SK-N-SH (cell line): ENCODE measurements around the gene PITHD1. TPM values are rescaled to one million over a fixed set of nuclear protein-coding genes. Genes with fewer than 3 reads are reported as not detected.

Experiments used
- CTCF ChIA-PET: fragments of 300-600, 350-600 bp; formaldehyde crosslinking; extraction: SDS; loops from one replicate; lab custom pipeline; 2021; lab: Yijun Ruan, JAX
- POLR2A ChIA-PET: fragments of 350-600 bp; sonication (Branson Sonifier 250); formaldehyde crosslinking; extraction: SDS; loops from one replicate; lab custom pipeline; 2020; ENCODE audit warnings: antibody characterized with exemption, inconsistent platforms; lab: Yijun Ruan, JAX
- DNase-seq: peaks from one replicate; pipeline ENCODE4 v3.0.0; 2012
- H2AFZ ChIP-seq: fragments of 200-600 bp; sonication (generic); 2 replicates; pipeline ENCODE4 v1.8.1; 2016; ENCODE audit warnings: antibody characterized with exemption, mild to moderate bottlenecking, low read depth
- H3F3A ChIP-seq: fragments of 200-600 bp; sonication (generic); replicated peaks from 2 replicates; pipeline ENCODE3; 2016; ENCODE audit warnings: antibody characterized with exemption, mild to moderate bottlenecking; ENCODE audit not compliant: insufficient read depth
- H3K27ac ChIP-seq, 2 experiments: fragments of 200-500 bp in 1 of 2; fragments of 200-600 bp in 1 of 2; sonication (Bioruptor generic) in 1 of 2; sonication (generic), shearing (Covaris generic) in 1 of 2; 2 replicates each; pipeline versions ENCODE4 v1.5.1 to v1.6.1; 2014 to 2016; ENCODE audit warnings: low read depth in 2 of 2, inconsistent platforms in 1 of 2, low read length in 1 of 2, mild to moderate bottlenecking in 1 of 2, mixed read lengths in 1 of 2
- H3K27me3 ChIP-seq: fragments of 200-600 bp; sonication (generic), shearing (Covaris generic); 2 replicates; pipeline ENCODE4 v1.6.1; 2016; ENCODE audit warnings: mixed run types; ENCODE audit not compliant: insufficient read depth
- H3K36me3 ChIP-seq, 2 experiments: fragments of 200-500 bp in 1 of 2; fragments of 200-600 bp in 1 of 2; sonication (Bioruptor generic) in 1 of 2; sonication (generic) in 1 of 2; replicated peaks in 1 of 2; 2 replicates each; pipeline versions ENCODE3 to v1.5.1; 2014 to 2016; ENCODE audit warnings: low read length in 1 of 2, mild to moderate bottlenecking in 1 of 2; ENCODE audit not compliant: insufficient read depth in 2 of 2, control insufficient read depth in 1 of 2
- H3K4me1 ChIP-seq, 2 experiments: fragments of 200-500 bp in 1 of 2; fragments of 200-600 bp in 1 of 2; sonication (Bioruptor generic) in 1 of 2; sonication (generic), shearing (Covaris generic) in 1 of 2; 2 replicates each; pipeline versions ENCODE4 v1.5.1 to v1.6.1; 2014 to 2016; ENCODE audit warnings: low read depth in 1 of 2, low read length in 1 of 2, mixed run types in 1 of 2; ENCODE audit not compliant: insufficient read depth in 2 of 2, control insufficient read depth in 1 of 2
- H3K4me2 ChIP-seq: fragments of 200-600 bp; sonication (generic), shearing (Covaris generic); 2 replicates; pipeline ENCODE4 v1.6.1; 2017; ENCODE audit warnings: mixed run types
- H3K4me3 ChIP-seq, 2 experiments: fragments of 200-500 bp in 1 of 2; fragments of 200-600 bp in 1 of 2; sonication (Bioruptor generic) in 1 of 2; sonication (generic), shearing (Covaris generic) in 1 of 2; 2 replicates each; pipeline versions ENCODE4 v1.5.1 to v1.8.1; 2014 to 2016; ENCODE audit warnings: low read depth in 2 of 2, inconsistent platforms in 1 of 2, low read length in 1 of 2, mild to moderate bottlenecking in 1 of 2, mixed read lengths in 1 of 2, moderate library complexity in 1 of 2
- H3K79me2 ChIP-seq: fragments of 200-600 bp; sonication (generic); 2 replicates; pipeline ENCODE4 v1.8.1; 2017; ENCODE audit warnings: mild to moderate bottlenecking; ENCODE audit not compliant: insufficient read depth
- H3K9ac ChIP-seq: fragments of 200-600 bp; sonication (generic); 2 replicates; pipeline ENCODE4 v1.6.1; 2017; ENCODE audit warnings: mixed run types
- H3K9me2 ChIP-seq: fragments of 200-600 bp; sonication (generic); 2 replicates; pipeline ENCODE4 v1.6.1; 2017; ENCODE audit warnings: mixed run types
- H3K9me3 ChIP-seq: fragments of 200-600 bp; sonication (generic); 2 replicates; pipeline ENCODE4 v1.6.1; 2017; ENCODE audit warnings: mixed run types, mild to moderate bottlenecking, moderate library complexity
- H4K20me1 ChIP-seq: fragments of 200-600 bp; sonication (generic); 2 replicates; pipeline ENCODE4 v1.6.1; 2017; ENCODE audit warnings: mild to moderate bottlenecking, mixed run types; ENCODE audit not compliant: insufficient read depth
- CHD2 ChIP-seq: fragments of 150-350 bp; IDR thresholded peaks from 2 replicates; pipeline ENCODE4 v1.6.1; 2018; ENCODE audit warnings: low read length; ENCODE audit not compliant: partially characterized antibody
- ELF1 ChIP-seq: IDR thresholded peaks from 2 replicates; pipeline ENCODE4 v1.4.0; 2012
- EZH2phosphoT487 ChIP-seq: fragments of 200-600 bp; sonication (generic); IDR thresholded peaks from 2 replicates; pipeline ENCODE4 v1.6.1; 2017; ENCODE audit warnings: low read depth, mixed run types, mild to moderate bottlenecking, antibody characterized with exemption, moderate library complexity, borderline replicate concordance
- FOXM1 ChIP-seq: IDR thresholded peaks from 2 replicates; pipeline ENCODE4 v1.4.0; 2012; ENCODE audit warnings: low read depth, mild to moderate bottlenecking
- GATA2 ChIP-seq: sonication (generic); formaldehyde crosslinking; IDR thresholded peaks from 2 replicates; pipeline ENCODE4 v1.5.0; 2020; ENCODE audit warnings: mild to moderate bottlenecking, missing genetic modification reagents
- MAX ChIP-seq: IDR thresholded peaks from 2 replicates; pipeline ENCODE4 v1.4.0; 2012; ENCODE audit warnings: low read depth
- NFIC ChIP-seq: IDR thresholded peaks from 2 replicates; pipeline ENCODE4 v1.4.0; 2012; ENCODE audit warnings: borderline replicate concordance
- POLR2AphosphoS5 ChIP-seq: IDR thresholded peaks from 2 replicates; pipeline ENCODE4 v1.6.1; 2012; ENCODE audit warnings: low read depth, low read length
- RXRA ChIP-seq: IDR thresholded peaks from 2 replicates; pipeline ENCODE4 v1.4.0; 2012; ENCODE audit warnings: low read depth, mild to moderate bottlenecking, borderline replicate concordance
- TCF12 ChIP-seq: IDR thresholded peaks from 2 replicates; pipeline ENCODE4 v1.4.0; 2012
- YY1 ChIP-seq: IDR thresholded peaks from 2 replicates; pipeline ENCODE4 v1.4.0; 2012; ENCODE audit warnings: low read depth, mild to moderate bottlenecking
- WGBS: methylation state at CpG from one replicate; pipeline ENCODE4 v1.1.6; 2017; ENCODE audit warnings: low lambda C conversion rate; 5-methylcytosine and 5-hydroxymethylcytosine counted together
- polyA plus RNA-seq, 3 experiments: library from polyadenylated mRNA; depleted of rRNA; stranded (reverse); fragments of >200 nt; gene quantifications; 2 replicates each; pipeline ENCODE4 v1.2.3, GENCODE V29; 2012
- TF ChIP-seq, protein P1 (sequence below): fragments of 200-600 bp; sonication (generic); IDR thresholded peaks from 2 replicates; pipeline ENCODE4 v1.6.1; 2017; ENCODE audit warnings: antibody characterized with exemption, mild to moderate bottlenecking, moderate library complexity
- TF ChIP-seq, protein P2 (sequence below): IDR thresholded peaks from 2 replicates; pipeline ENCODE4 v1.4.0; 2012; ENCODE audit warnings: low read depth, borderline replicate concordance
- TF ChIP-seq, protein P3 (sequence below): IDR thresholded peaks from 2 replicates; pipeline ENCODE4 v1.4.0; 2012; ENCODE audit warnings: low read depth, borderline replicate concordance

The PITHD1 gene
- polyA plus RNA-seq, 1 of the 3 experiments (the other 2 are of a cell fraction), result 36.3 TPM

- H3K9ac ChIP-seq, result peak overlapping the region; percentile 72
- DNase-seq, result peak; percentile 82
Observed at GRCh38 chr1:23799570-23800399, 21.6 kb downstream of the PITHD1 start.

GRCh38 chr1:23800400-23801337 lies 22.5 kb downstream of the PITHD1 start, which contains the start of gene GALE:
Gene GALE (minus strand): TSS chr1:23800754. CDS start chr1:23799007, 1,747 bp downstream.
- Histone ChIP-seq H3K4me1 (peaks cover 5 to 30% of the 10 kb centered on the region in 2 experiments; a peak in 1 of 4 replicates), H3K9ac (peak within 1 kb of the TSS; percentile 72), H3K9me3 (no peaks in the 10 kb centered on the region), H3K4me3 (peak within 1 kb of the TSS; percentile 71 to 89), H3K36me3 (peaks cover 5 to 23% of the 10 kb centered on the region in 2 experiments), H3K9me2 (no peaks in the 10 kb centered on the region), H4K20me1 (no peaks in the 10 kb centered on the region), H3K27ac (peak within 1 kb of the TSS; percentile 73 to 89), H2AFZ (peak within 1 kb of the TSS; percentile 98), H3K4me2 (peak within 1 kb of the TSS; percentile 100), H3F3A (peaks cover 15% of the 10 kb centered on the region), H3K79me2 (no peaks in the 10 kb centered on the region; the same call in 1 of the 2 replicates), H3K27me3 (no peaks in the 10 kb centered on the region)
- ChIA-PET POLR2A (interaction anchor here (1.2 to 4.1 kb wide), 6 partner anchors 9 to 158 kb away, joined by 3 to 24 read pairs (median 6); partner anchors contain the start of genes HMGCL, LYPLA2, PITHD1 and PNRC2), CTCF (interaction anchor here (0.6 to 5.7 kb wide), 11 partner anchors 10 to 228 kb away, joined by 3 to 47 read pairs (median 4); partner anchors contain the start of genes FUCA1, LYPLA2 and RPL11)
- WGBS, result under 1% methylated on average over 18 of the region's 82 CpGs
- DNase-seq, result peak; percentile 99
- TF ChIP-seq YY1, result no peak
- TF ChIP-seq NFIC, result 0 out of 2 replicates have a peak, but pooled peaks have one; percentile 29
- TF ChIP-seq EZH2phosphoT487, result no peak
- no peak for TF ChIP-seq RXRA
- TF ChIP-seq FOXM1, result no peak
- TF ChIP-seq, protein P1, sequence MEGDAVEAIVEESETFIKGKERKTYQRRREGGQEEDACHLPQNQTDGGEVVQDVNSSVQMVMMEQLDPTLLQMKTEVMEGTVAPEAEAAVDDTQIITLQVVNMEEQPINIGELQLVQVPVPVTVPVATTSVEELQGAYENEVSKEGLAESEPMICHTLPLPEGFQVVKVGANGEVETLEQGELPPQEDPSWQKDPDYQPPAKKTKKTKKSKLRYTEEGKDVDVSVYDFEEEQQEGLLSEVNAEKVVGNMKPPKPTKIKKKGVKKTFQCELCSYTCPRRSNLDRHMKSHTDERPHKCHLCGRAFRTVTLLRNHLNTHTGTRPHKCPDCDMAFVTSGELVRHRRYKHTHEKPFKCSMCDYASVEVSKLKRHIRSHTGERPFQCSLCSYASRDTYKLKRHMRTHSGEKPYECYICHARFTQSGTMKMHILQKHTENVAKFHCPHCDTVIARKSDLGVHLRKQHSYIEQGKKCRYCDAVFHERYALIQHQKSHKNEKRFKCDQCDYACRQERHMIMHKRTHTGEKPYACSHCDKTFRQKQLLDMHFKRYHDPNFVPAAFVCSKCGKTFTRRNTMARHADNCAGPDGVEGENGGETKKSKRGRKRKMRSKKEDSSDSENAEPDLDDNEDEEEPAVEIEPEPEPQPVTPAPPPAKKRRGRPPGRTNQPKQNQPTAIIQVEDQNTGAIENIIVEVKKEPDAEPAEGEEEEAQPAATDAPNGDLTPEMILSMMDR, result no peak
- TF ChIP-seq TCF12, result peak; percentile 19; the same call in 1 of the 2 replicates
- TF ChIP-seq, protein P2, sequence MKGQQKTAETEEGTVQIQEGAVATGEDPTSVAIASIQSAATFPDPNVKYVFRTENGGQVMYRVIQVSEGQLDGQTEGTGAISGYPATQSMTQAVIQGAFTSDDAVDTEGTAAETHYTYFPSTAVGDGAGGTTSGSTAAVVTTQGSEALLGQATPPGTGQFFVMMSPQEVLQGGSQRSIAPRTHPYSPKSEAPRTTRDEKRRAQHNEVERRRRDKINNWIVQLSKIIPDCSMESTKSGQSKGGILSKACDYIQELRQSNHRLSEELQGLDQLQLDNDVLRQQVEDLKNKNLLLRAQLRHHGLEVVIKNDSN, result no peak
- TF ChIP-seq MAX, result peak; percentile 86
- TF ChIP-seq, protein P3, sequence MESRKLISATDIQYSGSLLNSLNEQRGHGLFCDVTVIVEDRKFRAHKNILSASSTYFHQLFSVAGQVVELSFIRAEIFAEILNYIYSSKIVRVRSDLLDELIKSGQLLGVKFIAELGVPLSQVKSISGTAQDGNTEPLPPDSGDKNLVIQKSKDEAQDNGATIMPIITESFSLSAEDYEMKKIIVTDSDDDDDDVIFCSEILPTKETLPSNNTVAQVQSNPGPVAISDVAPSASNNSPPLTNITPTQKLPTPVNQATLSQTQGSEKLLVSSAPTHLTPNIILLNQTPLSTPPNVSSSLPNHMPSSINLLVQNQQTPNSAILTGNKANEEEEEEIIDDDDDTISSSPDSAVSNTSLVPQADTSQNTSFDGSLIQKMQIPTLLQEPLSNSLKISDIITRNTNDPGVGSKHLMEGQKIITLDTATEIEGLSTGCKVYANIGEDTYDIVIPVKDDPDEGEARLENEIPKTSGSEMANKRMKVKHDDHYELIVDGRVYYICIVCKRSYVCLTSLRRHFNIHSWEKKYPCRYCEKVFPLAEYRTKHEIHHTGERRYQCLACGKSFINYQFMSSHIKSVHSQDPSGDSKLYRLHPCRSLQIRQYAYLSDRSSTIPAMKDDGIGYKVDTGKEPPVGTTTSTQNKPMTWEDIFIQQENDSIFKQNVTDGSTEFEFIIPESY, result peak; percentile 70; the same call in 1 of the 2 replicates
- no peak for TF ChIP-seq GATA2 (CRISPR knock-in tag)
- peak; percentile 94 for TF ChIP-seq ELF1

More at GRCh38 chr1:23799570-23800399, 21.6 kb downstream of the PITHD1 start:
- Histone ChIP-seq H3K4me2 (peak overlapping the region; percentile 100), H3K36me3 (peaks cover 5 to 30% of the 10 kb centered on the region in 2 experiments), H2AFZ (0 out of 2 replicates have a peak overlapping the region, but pooled peaks have one; percentile 98), H3K27me3 (no peaks in the 10 kb centered on the region), H3K4me1 (peaks cover 5 to 30% of the 10 kb centered on the region in 2 experiments; a peak in 1 of 4 replicates), H3K9me2 (no peaks in the 10 kb centered on the region), H3F3A (peaks cover 15% of the 10 kb centered on the region), H4K20me1 (no peaks in the 10 kb centered on the region), H3K4me3 (peak overlapping the region; percentile 71 to 89), H3K79me2 (no peaks in the 10 kb centered on the region; the same call in 1 of the 2 replicates), H3K27ac (peak overlapping the region; percentile 73 to 85), H3K9me3 (no peaks in the 10 kb centered on the region)
- TF ChIP-seq ELF1 (0 out of 2 replicates have a peak, but pooled peaks have one; percentile 19), POLR2AphosphoS5 (0 out of 2 replicates have a peak, but pooled peaks have one; percentile 25), CHD2 (peak; percentile 49), RXRA (no peak)
- TF ChIP-seq, protein P2, result peak; percentile 78; the same call in 1 of the 2 replicates
- WGBS, result 7% methylated on average over 11 of the region's 48 CpGs
- POLR2A ChIA-PET, result interaction anchor here (1.2 to 4.1 kb wide), 4 partner anchors 8 to 26 kb away, joined by 4 to 24 read pairs (median 12); partner anchors contain the start of genes HMGCL, LYPLA2 and PITHD1
- CTCF ChIA-PET, result interaction anchor here (0.6 to 5.7 kb wide), 8 partner anchors 9 to 162 kb away, joined by 3 to 47 read pairs (median 4); partner anchors contain the start of genes FUCA1, LYPLA2 and RPL11
